ENCODE data around the gene SPOCK1. TPM values are rescaled to one million over a fixed set of nuclear protein-coding genes. Genes with fewer than 3 reads are reported as not detected.

The SPOCK1 gene
- total and polyA plus RNA-seq, 2 donors (not counting 3 experiments of a cell fraction or from before 2014, with no cell fraction given): 144 to 280 TPM

GRCh38 chr5:137332296-137332695 lies 166.8 kb downstream of the SPOCK1 start:
- POLR2A ChIA-PET: no interaction called here
- dilution Hi-C loops (cut with MboI; ENCODE audit: extremely low pct_ligation_motif_present, low sequenced_read_pairs) (no loop called here), intact Hi-C loops (cut with micrococcal nuclease) (no loop called here)
- FAIRE-seq (no peak), DNase-seq (ENCODE audit: low read depth, low spot score) (no peak)
- H3K36me3 ChIP-seq (ENCODE audit: control insufficient read depth in 2 of 2, extremely low read depth in 1 of 2, insufficient read depth in 2 of 2, low read length in 2 of 2): no peaks in the 10 kb centered on the region
- TF ChIP-seq MAX (IDR thresholded peaks at IDR 0.05; ENCODE audit: insufficient read depth, insufficient read length): no peak
- TF ChIP-seq FOS (IDR thresholded peaks at IDR 0.05; ENCODE audit: borderline replicate concordance, insufficient read depth, low read length): no peak
- no peak for TF ChIP-seq POLR2AphosphoS5 (IDR thresholded peaks at IDR 0.05; ENCODE audit: insufficient read depth, low read depth, low read length)
- no peak for TF ChIP-seq EZH2 (IDR thresholded peaks at IDR 0.05; ENCODE audit: borderline replicate concordance, low read depth, low read length, severe bottlenecking)
- BruUV-seq (replicated peaks): no TSS peak
- no peak overlapping the region for H3K4me2 ChIP-seq (ENCODE audit: insufficient read depth, low read length)
- H3K9me3 ChIP-seq (replicated peaks; ENCODE audit: control insufficient read depth, insufficient read depth, low read length): no peaks in the 10 kb centered on the region
- CTCF ChIA-PET: interaction anchor here (1.2 to 2.2 kb wide), 2 partner anchors 12 kb away, joined by 6 to 10 read pairs; no protein-coding TSS in a partner anchor
- no peak overlapping the region for H3K4me3 ChIP-seq (replicated peaks in 1 of 3; ENCODE audit: insufficient read depth in 1 of 3, low read depth in 1 of 3, low read length in 3 of 3)
- H3K9ac ChIP-seq (replicated peaks; ENCODE audit: extremely low read depth, insufficient read depth, low read length): no peak overlapping the region
- H3K4me1 ChIP-seq (ENCODE audit: control insufficient read depth, extremely low read depth, insufficient read depth, low read length): peaks cover 2% of the 10 kb centered on the region
- H3K79me2 ChIP-seq (ENCODE audit: control insufficient read depth, insufficient read depth, low read length): peaks cover 73% of the 10 kb centered on the region
- no peak overlapping the region for H2AFZ ChIP-seq (ENCODE audit: low read depth, low read length)
- no peak overlapping the region for H3K27ac ChIP-seq (ENCODE audit: insufficient read depth, low read depth, low read length)
- H3K27me3 ChIP-seq (ENCODE audit: control insufficient read depth in 2 of 2, insufficient read depth in 2 of 2, low read length in 2 of 2): no peaks in the 10 kb centered on the region
- no peaks in the 10 kb centered on the region for H4K20me1 ChIP-seq (replicated peaks; ENCODE audit: control insufficient read depth, extremely low read depth, insufficient read depth, low read length)
- H3K9me1 ChIP-seq (replicated peaks; ENCODE audit: control insufficient read depth, extremely low read depth, insufficient read depth, low read length): no peaks in the 10 kb centered on the region

- Histone ChIP-seq H3K9me3 (replicated peaks; ENCODE audit: control insufficient read depth, insufficient read depth, low read length) (no peaks in the 10 kb centered on the region), H3K9me1 (replicated peaks; ENCODE audit: control insufficient read depth, extremely low read depth, insufficient read depth, low read length) (no peaks in the 10 kb centered on the region), H3K4me1 (ENCODE audit: control insufficient read depth, extremely low read depth, insufficient read depth, low read length) (peaks cover 2% of the 10 kb centered on the region), H3K9ac (replicated peaks; ENCODE audit: extremely low read depth, insufficient read depth, low read length) (no peak overlapping the region), H3K79me2 (ENCODE audit: control insufficient read depth, insufficient read depth, low read length) (peaks cover 81% of the 10 kb centered on the region), H3K4me2 (ENCODE audit: insufficient read depth, low read length) (no peak overlapping the region), H3K27me3 (ENCODE audit: control insufficient read depth in 2 of 2, insufficient read depth in 2 of 2, low read length in 2 of 2) (no peaks in the 10 kb centered on the region), H3K36me3 (ENCODE audit: control insufficient read depth in 2 of 2, extremely low read depth in 1 of 2, insufficient read depth in 2 of 2, low read length in 2 of 2) (no peaks in the 10 kb centered on the region), H3K4me3 (replicated peaks in 1 of 3; ENCODE audit: insufficient read depth in 1 of 3, low read depth in 1 of 3, low read length in 3 of 3) (no peak overlapping the region), H3K27ac (ENCODE audit: insufficient read depth, low read depth, low read length) (no peak overlapping the region), H2AFZ (ENCODE audit: low read depth, low read length) (no peak overlapping the region), H4K20me1 (replicated peaks; ENCODE audit: control insufficient read depth, extremely low read depth, insufficient read depth, low read length) (no peaks in the 10 kb centered on the region)
- ChIA-PET POLR2A (no interaction called here), CTCF (interaction anchor here (0.9 to 2.2 kb wide), 5 partner anchors 9 to 15 kb away, joined by 3 to 26 read pairs (median 4); no protein-coding TSS in a partner anchor)
- TF ChIP-seq CTCF (IDR thresholded peaks at IDR 0.05; ENCODE audit: extremely low read depth in 1 of 2, insufficient read depth in 1 of 2, low read depth in 1 of 2, low read length in 2 of 2) (no peak), MYC (IDR thresholded peaks at IDR 0.05; ENCODE audit: low read depth, low read length) (no peak), JUN (IDR thresholded peaks at IDR 0.05; ENCODE audit: borderline replicate concordance, insufficient read depth, insufficient read length, low read depth) (no peak), FOS (IDR thresholded peaks at IDR 0.05; ENCODE audit: borderline replicate concordance, insufficient read depth, low read length) (no peak), EZH2 (IDR thresholded peaks at IDR 0.05; ENCODE audit: borderline replicate concordance, low read depth, low read length, severe bottlenecking) (no peak), POLR2A (IDR thresholded peaks at IDR 0.05; ENCODE audit: low read depth, low read length) (no peak), MAX (IDR thresholded peaks at IDR 0.05; ENCODE audit: insufficient read depth, insufficient read length) (no peak), POLR2AphosphoS5 (IDR thresholded peaks at IDR 0.05; ENCODE audit: insufficient read depth, low read depth, low read length) (no peak), GATA2 (IDR thresholded peaks at IDR 0.05; ENCODE audit: insufficient read depth, insufficient read length, low read depth, low read length) (no peak)
- no peak for DNase-seq (ENCODE audit: low read depth, low spot score)
- intact Hi-C loops (cut with micrococcal nuclease) (no loop called here), dilution Hi-C loops (cut with MboI; ENCODE audit: extremely low pct_ligation_motif_present, low sequenced_read_pairs) (no loop called here)
- BruUV-seq (replicated peaks): no TSS peak
- FAIRE-seq: no peak
These were observed 169.4 kb downstream of the SPOCK1 start for GRCh38 chr5:137329586-137330296.

Data from endothelial cell of umbilical vein (primary cell).